ENCODE results near the gene SERPINB11.
"Not testable (repeated sequence)": the region's sequence is repeated elsewhere in the genome, so short reads cannot be mapped to it uniquely, and the experiment has no call there.

The SERPINB11 gene

GRCh38 chr18:63702660-63703059, at the start of gene SERPINB11:
TSS of gene SERPINB11 (plus strand) at chr18:63702960. CDS start at chr18:63710194, 7,234 bp downstream.
- no peak for DNase-seq (ENCODE audit: low spot score)

GRCh38 chr18:63658920-63659319, 43.8 kb upstream of the SERPINB11 start:
- DNase-seq (ENCODE audit: low spot score), result not testable (repeated sequence)

GRCh38 chr18:63661750-63662149, 41.0 kb upstream of the SERPINB11 start, which contains the start of gene SERPINB3:
TSS of gene SERPINB3 (minus strand) at chr18:63661893. CDS start at chr18:63661216, 677 bp downstream.
- not testable (repeated sequence) for DNase-seq (ENCODE audit: low spot score)

GRCh38 chr18:63664571-63664970, 38.2 kb upstream of the SERPINB11 start:
- DNase-seq (ENCODE audit: low spot score), result no peak

- no peak for DNase-seq (ENCODE audit: low spot score)
Observed at GRCh38 chr18:63676526-63677323, 26.0 kb upstream of the SERPINB11 start.

GRCh38 chr18:63677500-63678225, 25.1 kb upstream of the SERPINB11 start:
- DNase-seq (ENCODE audit: low spot score), result peak; percentile 54

- peak; percentile 1 for DNase-seq (ENCODE audit: low spot score)
Observed at GRCh38 chr18:63679820-63680606, 22.7 kb upstream of the SERPINB11 start.

GRCh38 chr18:63681449-63682340, 21.1 kb upstream of the SERPINB11 start:
- no peak for DNase-seq (ENCODE audit: low spot score)

GRCh38 chr18:63683152-63683551, 19.6 kb upstream of the SERPINB11 start:
- no peak for DNase-seq (ENCODE audit: low spot score)

GRCh38 chr18:63683890-63684289, 18.9 kb upstream of the SERPINB11 start:
- DNase-seq (ENCODE audit: low spot score), result no peak

GRCh38 chr18:63684718-63685117, 18.0 kb upstream of the SERPINB11 start:
- no peak for DNase-seq (ENCODE audit: low spot score)

GRCh38 chr18:63686871-63687270, 15.9 kb upstream of the SERPINB11 start:
- no peak for DNase-seq (ENCODE audit: low spot score)

GRCh38 chr18:63689064-63689463, 13.7 kb upstream of the SERPINB11 start:
- no peak for DNase-seq (ENCODE audit: low spot score)

GRCh38 chr18:63697097-63697660, 5.6 kb upstream of the SERPINB11 start:
- no peak for DNase-seq (ENCODE audit: low spot score)

- no peak for DNase-seq (ENCODE audit: low spot score)
Observed at GRCh38 chr18:63700501-63700900, 2.3 kb upstream of the SERPINB11 start.

- no peak for DNase-seq (ENCODE audit: low spot score)
Observed at GRCh38 chr18:63701952-63702351, 808 bp upstream of the SERPINB11 start.

GRCh38 chr18:63705401-63705800, 2.6 kb downstream of the SERPINB11 start:
- DNase-seq (ENCODE audit: low spot score), result no peak

GRCh38 chr18:63707816-63708215, 5.1 kb downstream of the SERPINB11 start:
- no peak for DNase-seq (ENCODE audit: low spot score)

- DNase-seq (ENCODE audit: low spot score), result no peak
Observed at GRCh38 chr18:63708650-63709049, 5.9 kb downstream of the SERPINB11 start.

GRCh38 chr18:63725682-63726480, 23.1 kb downstream of the SERPINB11 start:
- no peak for DNase-seq (ENCODE audit: low spot score)

Measured in putamen (tissue), 1 donor.